ENCODE data around the gene ANKRD31. TPM values are rescaled to one million over a fixed set of nuclear protein-coding genes. Genes with fewer than 3 reads are reported as not detected.

Gene ANKRD31
- total RNA-seq, 1 experiment from 2014 or later = 0.15 TPM

GRCh38 chr5:75053304-75054133 is 183.2 kb downstream of the ANKRD31 start:
- POLR2A ChIA-PET (ENCODE audit: low non-redundant PET) = interaction anchor here (0.6 kb wide), 2 partner anchors 10 to 1664 kb away, joined by 3 to 4 read pairs; no protein-coding TSS in a partner anchor
- no TSS peak for BruUV-seq (replicated peaks)
- H3K27ac ChIP-seq (ENCODE audit: low read depth, low read length, poor library complexity, severe bottlenecking) = peak overlapping the region; percentile 73
- H3K4me1 ChIP-seq (ENCODE audit: insufficient read depth, low read length, poor library complexity, severe bottlenecking) = peaks cover 14% of the 10 kb centered on the region
- DNase-seq (ENCODE audit: low spot score) = peak; percentile 72
- CTCF ChIA-PET = no interaction called here
- H3K27me3 ChIP-seq (replicated peaks; ENCODE audit: insufficient read depth, low read depth, low read length, poor library complexity) = peaks cover 31% of the 10 kb centered on the region
- no peaks in the 10 kb centered on the region for H3K36me3 ChIP-seq (ENCODE audit: insufficient read depth, low read length, poor library complexity, severe bottlenecking)
- no peaks in the 10 kb centered on the region for H3K9me3 ChIP-seq (ENCODE audit: low read depth, low read length, poor library complexity, severe bottlenecking)
- TF ChIP-seq EZH2 (IDR thresholded peaks at IDR 0.05; ENCODE audit: borderline replicate concordance, low read depth, low read length, poor library complexity, severe bottlenecking) (no peak), CTCF (conservative IDR thresholded peaks at IDR 0.05; ENCODE audit: low read depth, low read length) (no peak)
- intact Hi-C loops (cut with micrococcal nuclease; ENCODE audit: unreplicated experiment) = loop anchor here (5.0 to 10.0 kb wide), 2 partner anchors 284 to 379 kb away; partner anchors contain the start of gene HMGCR
- H3K4me3 ChIP-seq (ENCODE audit: low read depth, low read length, poor library complexity, severe bottlenecking) = peak overlapping the region; percentile 72

- peaks cover 31% of the 10 kb centered on the region for H3K27me3 ChIP-seq (replicated peaks; ENCODE audit: insufficient read depth, low read depth, low read length, poor library complexity)
- CTCF ChIA-PET = no interaction called here
- no TSS peak for BruUV-seq (replicated peaks)
Measured at GRCh38 chr5:75053054-75053303, 183.7 kb downstream of the ANKRD31 start.

More at GRCh38 chr5:75053054-75053303, 183.7 kb downstream of the ANKRD31 start:
- POLR2A ChIA-PET (ENCODE audit: low non-redundant PET) = interaction anchor here (0.6 kb wide), 1 partner anchor 1665 kb away, joined by 4 read pairs; no protein-coding TSS in a partner anchor
- H3K9me3 ChIP-seq (ENCODE audit: low read depth, low read length, poor library complexity, severe bottlenecking) = no peaks in the 10 kb centered on the region
- DNase-seq (ENCODE audit: low spot score) = no peak
- no peaks in the 10 kb centered on the region for H3K36me3 ChIP-seq (ENCODE audit: insufficient read depth, low read length, poor library complexity, severe bottlenecking)
- H3K27ac ChIP-seq (ENCODE audit: low read depth, low read length, poor library complexity, severe bottlenecking) = peak overlapping the region; percentile 73
- peaks cover 14% of the 10 kb centered on the region for H3K4me1 ChIP-seq (ENCODE audit: insufficient read depth, low read length, poor library complexity, severe bottlenecking)
- H3K4me3 ChIP-seq (ENCODE audit: low read depth, low read length, poor library complexity, severe bottlenecking) = peak overlapping the region; percentile 72
- no peak for TF ChIP-seq EZH2 (IDR thresholded peaks at IDR 0.05; ENCODE audit: borderline replicate concordance, low read depth, low read length, poor library complexity, severe bottlenecking)
- TF ChIP-seq CTCF (conservative IDR thresholded peaks at IDR 0.05; ENCODE audit: low read depth, low read length) = no peak
- intact Hi-C loops (cut with micrococcal nuclease; ENCODE audit: unreplicated experiment) = loop anchor here (5.0 to 10.0 kb wide), 2 partner anchors 284 to 378 kb away; partner anchors contain the start of gene HMGCR

Measured in A673 (cell line).